WERI-Rb-1 (cell line): ENCODE measurements around the gene CACNA1D.

Source experiments
- DNase-seq: peaks from one replicate; pipeline ENCODE4 v3.0.0-alpha.2; 2020
- H3K27ac ChIP-seq: fragments of 250-450 bp; sonication (Bioruptor Pico); 2 replicates; pipeline ENCODE4 v1.5.1; 2020; ENCODE audit warnings: mild to moderate bottlenecking, moderate library complexity
- H3K27me3 ChIP-seq: fragments of 250-450 bp; sonication (Bioruptor Pico); 2 replicates; pipeline ENCODE4 v1.5.1; 2021; ENCODE audit warnings: mild to moderate bottlenecking, low read depth, moderate library complexity; ENCODE audit not compliant: insufficient read depth, severe bottlenecking
- H3K36me3 ChIP-seq: fragments of 250-450 bp; sonication (Bioruptor Pico); 2 replicates; pipeline ENCODE4 v1.5.1; 2020; ENCODE audit warnings: mild to moderate bottlenecking, moderate library complexity
- H3K4me3 ChIP-seq: 2 replicates; pipeline ENCODE4 v1.5.1; 2011; ENCODE audit warnings: low read depth, mild to moderate bottlenecking, control low read depth, low read length
- H3K9me3 ChIP-seq: fragments of 250-450 bp; sonication (Bioruptor Pico); 2 replicates; pipeline ENCODE4 v1.5.1; 2021; ENCODE audit warnings: mild to moderate bottlenecking, moderate library complexity; ENCODE audit not compliant: severe bottlenecking
- CTCF ChIP-seq: IDR thresholded peaks from 2 replicates; pipeline ENCODE4 v1.5.1; 2011; ENCODE audit warnings: low read depth, mild to moderate bottlenecking, control low read depth, inconsistent platforms, low read length

The CACNA1D gene

GRCh38 chr3:53815067-53815466 lies 320.7 kb downstream of the CACNA1D start:
- no peaks in the 10 kb centered on the region for H3K27me3 ChIP-seq
- no peak for TF ChIP-seq CTCF
- no peaks in the 10 kb centered on the region for H3K36me3 ChIP-seq
- H3K4me3 ChIP-seq: no peak overlapping the region
- no peaks in the 10 kb centered on the region for H3K9me3 ChIP-seq
- DNase-seq: no peak
- no peak overlapping the region for H3K27ac ChIP-seq

GRCh38 chr3:53815651-53816050 lies 321.2 kb downstream of the CACNA1D start:
- Histone ChIP-seq H3K27ac (no peak overlapping the region), H3K27me3 (no peaks in the 10 kb centered on the region), H3K4me3 (no peak overlapping the region), H3K9me3 (no peaks in the 10 kb centered on the region), H3K36me3 (no peaks in the 10 kb centered on the region)
- no peak for TF ChIP-seq CTCF
- no peak for DNase-seq

GRCh38 chr3:53816425-53816824 lies 322.0 kb downstream of the CACNA1D start:
- DNase-seq: no peak
- Histone ChIP-seq H3K4me3 (no peak overlapping the region), H3K27ac (no peak overlapping the region), H3K36me3 (no peaks in the 10 kb centered on the region), H3K27me3 (no peaks in the 10 kb centered on the region), H3K9me3 (no peaks in the 10 kb centered on the region)
- TF ChIP-seq CTCF: no peak

GRCh38 chr3:53817211-53817610 lies 322.8 kb downstream of the CACNA1D start:
- no peaks in the 10 kb centered on the region for H3K36me3 ChIP-seq
- DNase-seq: no peak
- no peak for TF ChIP-seq CTCF
- H3K27me3 ChIP-seq: no peaks in the 10 kb centered on the region
- no peaks in the 10 kb centered on the region for H3K9me3 ChIP-seq
- no peak overlapping the region for H3K4me3 ChIP-seq
- no peak overlapping the region for H3K27ac ChIP-seq

- no peaks in the 10 kb centered on the region for H3K36me3 ChIP-seq
- no peak overlapping the region for H3K27ac ChIP-seq
- TF ChIP-seq CTCF: no peak
- H3K4me3 ChIP-seq: no peak overlapping the region
- H3K9me3 ChIP-seq: no peaks in the 10 kb centered on the region
- DNase-seq: no peak
- no peaks in the 10 kb centered on the region for H3K27me3 ChIP-seq
Observed at GRCh38 chr3:53817809-53818208, 323.4 kb downstream of the CACNA1D start.
